ENCODE results near the gene IQCK. TPM values are rescaled to one million over a fixed set of nuclear protein-coding genes. Genes with fewer than 3 reads are reported as not detected.

Gene IQCK
- total RNA-seq, 1 donor from 2014 or later = 9.2 TPM

DNA sequence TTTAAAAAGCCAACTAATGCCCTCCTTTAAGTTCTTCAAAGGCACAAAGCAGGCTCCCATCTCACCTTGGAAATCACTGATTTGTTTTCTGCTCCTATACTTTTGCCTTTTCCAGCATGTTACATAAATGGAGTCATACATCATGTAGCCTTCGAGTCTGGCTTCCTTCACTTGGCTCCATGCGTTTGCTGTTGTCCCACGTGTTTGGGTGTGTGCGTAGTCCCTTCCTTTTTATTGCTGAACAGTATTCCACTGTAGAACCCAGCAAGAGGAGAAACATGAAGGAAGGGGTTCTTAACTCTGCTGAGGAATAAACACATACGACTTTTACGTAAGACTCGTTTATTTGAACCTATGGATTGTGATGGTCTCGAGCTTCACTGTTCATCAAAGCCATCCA lies 84.5 kb downstream of the IQCK start:
- no peak for DNase-seq (ENCODE audit: low read depth, low spot score)

DNA sequence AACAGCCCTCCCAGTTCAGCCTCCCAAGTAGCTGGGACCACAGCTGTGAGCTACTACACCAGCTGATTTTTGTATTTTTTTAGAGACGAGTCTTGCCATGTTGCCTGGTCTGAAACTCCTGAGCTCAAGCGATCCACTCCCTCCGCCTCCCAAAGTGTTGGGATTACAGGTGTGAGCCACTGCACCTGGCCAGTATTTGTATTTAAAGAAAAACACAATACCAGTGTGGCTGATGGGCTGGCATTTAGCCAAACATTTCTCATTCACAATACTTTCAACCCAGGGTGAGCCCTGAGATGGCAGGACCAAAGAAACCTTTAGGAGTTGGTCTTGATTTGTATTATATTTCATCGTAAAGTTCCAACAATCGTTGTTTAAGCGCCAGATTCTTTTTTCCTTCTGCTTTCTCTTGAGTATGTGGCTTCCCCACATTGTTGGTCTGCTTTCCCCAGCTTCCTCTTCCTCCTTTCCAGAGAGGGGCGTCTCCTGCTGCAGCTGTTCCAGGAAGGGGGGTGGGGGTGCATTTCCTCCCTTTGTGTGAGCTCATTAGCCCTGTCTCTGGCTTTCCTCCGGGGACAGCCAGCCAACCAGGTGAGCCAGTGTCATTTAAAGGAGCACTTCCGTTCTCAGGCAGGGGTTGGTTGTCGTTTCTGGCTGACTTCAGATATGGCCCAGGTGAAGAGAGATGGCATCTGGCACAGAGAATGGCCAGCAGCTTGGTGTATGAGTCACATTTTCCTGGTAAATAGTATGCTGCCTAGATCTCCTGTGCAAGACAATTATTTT lies 86.7 kb downstream of the IQCK start:
- peak; percentile 78 for DNase-seq (ENCODE audit: low read depth, low spot score)

DNA sequence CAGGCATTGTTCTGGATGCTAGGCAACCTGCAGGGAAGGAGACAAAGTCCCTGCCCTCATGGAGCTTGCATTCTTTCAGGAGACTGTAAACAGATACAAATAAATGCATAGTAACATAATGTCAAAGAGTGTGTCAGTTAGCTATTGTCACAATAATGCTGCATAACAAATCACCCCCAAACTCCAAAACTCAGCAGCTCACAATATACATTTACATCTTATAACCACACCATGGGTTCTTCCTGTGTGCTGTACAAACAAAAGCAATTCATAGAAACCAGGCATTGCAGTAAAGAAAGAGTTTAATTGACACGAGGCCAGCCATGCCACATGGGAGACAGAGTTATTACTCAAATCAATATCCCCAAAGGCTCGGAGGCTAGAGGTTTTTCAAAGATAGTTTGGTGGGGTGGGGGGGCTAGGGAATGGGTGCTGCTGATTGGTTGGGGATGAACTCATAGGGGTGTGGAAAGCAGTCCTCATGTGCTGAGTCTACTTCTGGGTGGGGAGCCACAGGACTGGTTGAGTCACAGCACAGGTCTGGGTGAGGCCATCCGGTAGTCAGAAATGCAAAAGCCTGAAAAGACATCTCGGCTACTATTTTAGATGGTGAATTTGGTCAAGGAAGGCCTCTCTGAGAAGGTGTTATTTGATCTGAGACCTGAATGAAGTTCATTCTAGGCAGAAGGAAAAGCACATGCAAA lies 87.5 kb downstream of the IQCK start:
- DNase-seq (ENCODE audit: low read depth, low spot score) = no peak

DNA sequence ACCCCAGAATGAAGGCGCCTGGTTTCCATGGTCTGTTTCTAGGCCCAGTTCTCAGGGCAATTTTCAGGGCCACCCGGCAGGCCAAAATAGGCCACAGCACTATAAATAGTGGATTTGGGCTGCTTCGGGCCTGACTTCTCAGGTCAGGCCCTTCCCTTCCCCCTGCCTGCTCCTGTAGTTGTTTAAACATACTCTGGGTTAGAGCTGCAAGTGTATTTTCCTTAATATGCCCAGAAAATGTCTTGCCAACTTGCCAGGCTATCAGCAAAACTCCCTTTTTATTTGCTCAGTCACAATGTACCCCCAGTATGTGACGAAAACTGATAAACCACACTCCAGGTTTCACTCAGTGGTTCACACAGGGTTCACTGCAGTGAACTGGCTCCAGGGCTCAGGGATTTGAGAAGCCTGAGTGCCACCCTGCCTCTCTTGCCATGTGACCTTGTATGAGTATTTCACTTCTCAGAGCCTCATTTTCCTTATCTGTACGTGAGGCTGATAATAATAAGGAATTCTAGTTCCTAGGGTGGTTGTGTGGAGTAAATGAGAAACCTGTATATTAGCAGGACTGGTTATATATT lies 90.1 kb downstream of the IQCK start:
- no peak for DNase-seq (ENCODE audit: low read depth, low spot score)

DNA sequence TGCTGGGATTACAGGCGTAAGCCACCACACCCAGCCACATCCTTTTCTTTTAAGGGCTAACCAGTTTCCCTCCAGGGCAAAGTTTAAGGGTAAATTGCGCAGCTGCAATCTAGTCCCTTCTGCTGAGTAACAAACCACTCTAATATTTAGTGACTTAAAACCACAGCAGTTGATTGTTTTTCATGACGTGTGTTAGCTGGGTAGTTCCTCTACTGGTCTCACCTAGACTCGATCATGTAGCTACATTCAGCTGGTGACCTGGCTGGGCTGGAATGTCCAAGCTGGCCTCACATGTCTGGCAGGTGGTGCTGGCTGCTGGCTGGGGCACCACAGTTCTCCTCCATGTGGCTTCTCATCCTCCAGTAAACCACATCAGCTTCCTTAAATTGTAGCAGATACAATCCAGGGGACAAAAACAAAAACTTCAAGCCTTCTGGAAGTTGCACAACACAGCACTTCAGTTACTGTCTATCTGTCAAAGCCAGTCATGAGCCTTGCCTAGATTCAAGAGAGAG lies 91.1 kb downstream of the IQCK start:
- DNase-seq (ENCODE audit: low read depth, low spot score) = no peak

DNA sequence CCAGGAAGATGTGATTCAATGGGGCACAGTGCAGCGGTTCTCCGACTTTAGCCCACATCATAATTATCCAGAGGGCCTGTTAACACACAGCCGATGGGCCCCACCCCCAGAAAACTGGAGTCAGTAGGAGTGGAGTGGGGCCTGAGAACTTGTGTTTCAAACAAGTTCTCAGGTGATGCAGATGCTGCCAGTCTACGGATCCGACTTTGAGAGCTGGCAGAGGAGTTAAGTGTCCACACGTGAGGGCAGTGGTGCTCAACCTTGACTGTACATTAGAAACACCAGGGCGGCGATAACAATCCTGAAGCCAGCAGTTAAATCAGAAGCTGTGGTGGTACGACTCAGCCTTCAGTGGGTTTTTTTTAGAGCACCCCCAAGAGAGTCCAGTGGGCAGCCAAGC lies 91.6 kb downstream of the IQCK start:
- DNase-seq (ENCODE audit: low read depth, low spot score) = no peak

DNA sequence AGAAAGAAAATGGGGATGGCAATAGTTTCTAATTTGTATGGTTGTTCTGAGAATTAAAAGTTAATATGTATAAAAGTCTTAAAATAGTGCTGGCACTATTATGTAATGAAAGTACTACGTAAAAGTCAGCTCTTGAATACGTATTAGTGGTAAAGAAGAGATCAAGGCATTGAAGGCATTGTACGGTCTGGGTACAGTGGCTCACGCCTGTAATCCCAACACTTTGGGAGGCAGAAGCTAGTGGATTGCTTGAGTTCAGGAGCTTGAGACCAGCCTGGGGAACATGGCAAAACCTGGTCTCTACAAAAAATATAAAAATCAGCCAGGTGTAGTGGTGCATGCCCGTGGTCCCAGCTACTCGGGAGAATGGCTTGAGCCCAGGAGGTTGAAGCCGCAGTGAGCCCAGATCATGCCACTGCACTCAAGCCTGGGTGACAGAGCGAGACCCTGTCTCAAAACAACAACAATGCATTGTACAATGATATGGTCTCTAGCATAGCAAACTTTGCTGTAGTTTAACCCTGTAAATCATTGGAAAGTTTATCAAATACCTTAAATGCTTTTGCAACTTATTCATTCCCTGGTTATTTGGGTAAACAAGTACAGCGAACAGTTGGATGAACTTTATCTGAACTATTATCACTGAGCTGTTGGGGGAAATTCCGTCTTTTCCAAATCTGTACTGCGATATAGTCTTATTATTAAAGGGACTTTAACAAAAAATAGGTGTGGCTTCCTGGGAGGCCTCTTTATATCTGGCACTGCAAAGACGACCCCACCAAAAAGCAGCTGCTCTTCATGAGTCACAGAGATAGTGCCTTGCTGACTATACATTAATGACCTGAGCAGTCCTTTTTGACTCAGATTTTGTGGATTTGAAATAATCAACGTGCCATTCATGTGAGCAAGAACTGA lies 93.0 kb downstream of the IQCK start:
- DNase-seq (ENCODE audit: low read depth, low spot score) = peak; percentile 49

DNA sequence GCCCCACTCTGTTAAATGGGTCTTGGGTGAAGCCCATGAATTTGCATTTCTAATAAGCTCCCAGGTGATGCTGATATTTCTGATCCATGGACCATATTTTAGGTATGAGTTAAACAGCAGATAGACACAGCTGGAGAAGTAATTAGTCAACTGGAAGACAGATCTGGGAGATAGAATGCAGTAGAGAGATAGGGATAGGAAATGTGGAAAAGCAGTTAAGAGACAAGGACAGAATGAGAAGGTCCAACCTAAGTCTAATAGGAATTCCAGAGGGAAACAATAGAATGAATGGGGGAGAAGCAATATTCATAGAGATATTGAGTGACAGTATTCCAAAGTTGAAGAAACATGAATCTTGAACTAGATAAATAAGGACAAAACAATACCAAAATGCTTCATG lies 94.9 kb downstream of the IQCK start:
- DNase-seq (ENCODE audit: low read depth, low spot score) = no peak

DNA sequence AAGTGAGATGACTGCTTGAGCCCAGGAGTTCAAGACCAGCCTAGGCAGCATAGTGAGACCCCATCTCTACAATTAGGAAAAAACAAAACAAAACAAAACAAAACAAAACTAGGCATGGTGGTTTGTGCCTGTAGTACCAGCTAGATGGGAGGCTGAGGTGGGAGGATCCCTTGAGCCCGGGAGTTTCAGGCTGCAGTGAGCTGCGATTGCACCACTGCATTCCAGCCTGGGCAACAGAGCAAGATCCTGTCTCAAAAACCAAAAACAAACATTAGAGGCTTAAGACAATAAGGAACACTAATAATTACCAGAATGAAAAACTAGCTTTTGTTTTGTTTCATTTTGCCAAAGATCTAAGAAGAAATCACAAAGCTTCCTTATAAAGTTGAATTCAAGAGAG lies 97.3 kb downstream of the IQCK start:
- DNase-seq (ENCODE audit: low read depth, low spot score) = no peak

DNA sequence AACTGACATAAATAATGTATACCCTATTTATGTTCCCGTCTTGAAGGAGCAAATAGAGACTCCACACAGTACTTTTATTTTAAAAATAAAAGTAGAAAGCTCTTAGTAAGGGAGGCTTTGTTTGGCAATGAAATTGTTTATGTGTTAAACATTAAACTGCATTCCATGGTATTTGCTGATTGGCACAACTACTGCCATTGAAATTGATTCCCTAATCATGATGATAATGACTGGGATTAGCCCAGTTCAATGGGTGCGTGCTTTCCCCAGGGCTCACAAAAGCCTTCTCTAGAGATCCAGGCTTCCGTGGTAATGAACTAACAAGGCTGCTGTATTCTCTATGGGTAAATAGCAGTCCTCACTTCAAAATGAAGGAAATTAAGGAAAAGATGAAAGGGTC lies 99.1 kb downstream of the IQCK start:
- DNase-seq (ENCODE audit: low read depth, low spot score) = no peak

DNA sequence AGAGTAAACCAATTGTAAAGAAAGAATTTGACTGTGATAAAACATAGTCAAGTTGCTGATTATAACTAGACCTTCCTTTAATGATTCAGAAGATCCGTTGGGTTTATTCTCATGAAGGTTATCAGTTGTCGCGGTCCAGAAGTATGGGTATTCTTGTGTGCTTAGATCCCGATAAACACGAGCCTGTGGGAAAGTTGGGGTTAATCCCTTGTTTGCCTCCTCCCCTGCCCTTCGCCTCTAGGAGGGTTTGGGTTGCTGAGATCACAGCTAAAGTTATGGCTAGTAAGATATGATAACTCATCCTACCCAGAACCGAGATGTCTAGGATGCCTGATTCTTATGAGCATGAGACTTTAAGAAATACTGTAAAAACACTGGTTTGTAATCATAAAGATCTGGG lies 99.8 kb downstream of the IQCK start:
- DNase-seq (ENCODE audit: low read depth, low spot score) = no peak

DNA sequence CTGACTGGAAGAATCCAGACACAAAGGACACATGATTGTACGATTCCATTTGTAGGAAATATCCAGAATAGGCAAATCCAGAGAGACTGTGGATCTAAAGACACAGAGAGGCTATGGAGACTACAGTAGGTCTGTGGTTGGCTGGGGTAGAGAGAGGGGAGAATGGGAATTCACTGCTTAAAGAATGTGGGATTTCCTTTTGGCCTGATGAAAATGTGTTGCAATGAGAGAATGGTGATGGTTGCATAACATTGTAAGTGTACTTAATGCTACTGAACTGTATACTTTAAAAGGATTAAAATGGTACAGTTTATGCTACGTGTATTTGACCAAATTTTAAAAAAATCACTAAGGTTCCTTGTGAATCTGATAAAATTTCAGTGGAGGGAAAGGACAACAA lies 104.5 kb downstream of the IQCK start:
- DNase-seq (ENCODE audit: low read depth, low spot score) = no peak

DNA sequence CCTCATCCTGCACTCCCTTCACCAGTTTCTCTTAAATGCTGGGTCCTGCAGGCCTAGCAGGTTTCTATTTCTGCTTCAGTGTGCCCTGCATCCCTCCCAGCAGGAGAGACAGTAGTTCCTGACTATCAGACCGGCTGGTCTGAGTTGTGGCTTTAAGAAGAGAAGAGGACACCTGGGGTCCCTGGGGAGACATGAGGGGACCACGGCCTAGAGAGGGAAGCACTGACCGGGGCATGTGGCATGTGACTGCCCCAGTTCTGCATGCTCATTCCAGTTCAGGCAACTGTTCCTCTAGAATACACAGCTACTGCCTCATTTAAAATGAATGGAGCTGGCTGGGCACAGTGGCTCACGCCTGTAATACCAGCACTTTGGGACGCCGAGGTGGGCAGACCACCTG lies 105.3 kb downstream of the IQCK start:
- no peak for DNase-seq (ENCODE audit: low read depth, low spot score)

DNA sequence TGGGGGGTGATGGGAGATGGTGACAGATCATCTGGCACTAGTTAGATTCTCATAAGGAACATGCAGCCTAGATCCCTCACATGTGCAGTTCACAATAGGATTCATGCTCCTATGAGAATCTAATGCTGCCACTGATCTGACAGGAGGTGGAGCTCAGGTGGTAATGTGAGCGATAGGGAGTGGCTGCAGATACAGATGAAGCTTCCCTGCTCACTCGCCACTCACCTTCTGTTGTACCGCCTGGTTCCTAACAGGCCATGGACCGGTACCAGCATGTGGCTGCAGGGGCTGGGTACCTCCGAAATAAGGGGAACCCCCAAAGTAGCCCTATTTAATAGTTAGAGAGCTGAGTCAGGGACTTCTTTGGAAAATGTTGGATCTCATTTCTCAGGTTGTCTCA lies 106.1 kb downstream of the IQCK start:
- DNase-seq (ENCODE audit: low read depth, low spot score) = no peak

DNA sequence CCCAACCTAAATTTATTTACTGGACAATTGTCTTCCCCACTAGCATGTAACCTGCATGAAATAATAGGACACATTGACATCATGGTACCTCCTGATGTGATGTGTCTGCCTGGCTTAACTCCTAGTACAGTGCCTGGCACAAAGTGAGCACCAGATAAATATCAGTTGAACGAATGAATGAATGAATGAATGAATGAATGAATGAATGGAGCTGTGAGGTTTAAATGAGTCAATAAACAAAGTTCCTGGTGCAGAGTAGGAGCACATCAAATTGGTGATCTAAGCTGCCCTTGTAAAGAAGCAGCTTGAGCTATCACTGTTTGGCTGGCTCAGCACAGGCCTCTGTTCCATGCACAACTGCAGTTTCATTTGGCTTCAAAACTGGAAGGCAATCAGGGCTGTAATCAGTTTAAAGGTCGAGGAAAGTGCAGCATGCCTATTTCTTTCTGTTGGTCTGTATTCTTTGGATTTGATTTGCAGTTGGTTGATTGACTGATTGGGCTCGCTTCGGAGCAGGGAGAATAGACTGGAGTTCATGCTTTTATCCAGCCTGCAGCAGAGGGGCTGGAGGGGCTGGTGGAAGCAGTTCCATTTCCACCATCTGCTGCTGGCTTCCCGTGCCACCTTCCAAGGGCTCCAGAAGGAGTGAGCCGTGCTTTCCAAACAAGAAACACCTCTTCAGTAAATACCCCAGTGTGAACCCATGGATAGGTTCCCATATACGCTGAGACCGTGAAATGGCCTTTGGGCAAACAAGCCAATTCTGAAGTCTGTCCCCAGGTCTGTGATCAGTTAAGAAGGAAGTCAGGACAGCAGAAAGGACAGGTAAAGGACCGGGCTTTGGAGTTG lies 112.0 kb downstream of the IQCK start:
- no peak for DNase-seq (ENCODE audit: low read depth, low spot score)

DNA sequence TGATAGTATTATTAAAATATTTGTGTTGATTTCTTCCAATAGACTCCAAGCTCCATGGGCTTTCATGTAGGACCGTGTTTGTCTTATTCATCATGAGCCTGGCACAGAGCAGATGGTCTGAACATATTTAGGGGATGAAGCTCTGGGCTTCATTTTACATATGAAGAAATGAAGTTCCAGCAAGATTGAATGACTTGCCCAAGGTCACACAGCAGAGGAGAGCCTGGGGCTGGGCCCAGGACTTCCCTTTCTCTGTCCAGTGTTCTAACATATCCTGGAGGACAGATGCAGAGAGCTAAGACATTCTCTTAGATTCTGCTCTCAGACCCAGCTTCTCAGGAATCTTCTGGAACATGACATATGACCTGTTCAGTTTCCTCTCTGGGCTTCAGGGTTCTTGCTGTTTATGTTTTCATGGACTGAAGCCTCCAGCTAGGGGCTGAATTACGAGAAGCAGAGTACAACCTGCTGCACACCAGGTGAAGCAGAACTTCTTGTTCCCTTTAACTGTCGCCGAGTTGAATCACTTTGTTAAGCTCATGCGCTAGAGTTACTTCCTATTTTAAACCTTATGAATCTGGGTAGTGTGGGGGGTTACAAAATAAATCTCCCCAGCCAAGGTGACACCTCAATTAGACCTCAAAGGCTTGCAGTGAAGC lies 113.0 kb downstream of the IQCK start:
- peak; percentile 57 for DNase-seq (ENCODE audit: low read depth, low spot score)

DNA sequence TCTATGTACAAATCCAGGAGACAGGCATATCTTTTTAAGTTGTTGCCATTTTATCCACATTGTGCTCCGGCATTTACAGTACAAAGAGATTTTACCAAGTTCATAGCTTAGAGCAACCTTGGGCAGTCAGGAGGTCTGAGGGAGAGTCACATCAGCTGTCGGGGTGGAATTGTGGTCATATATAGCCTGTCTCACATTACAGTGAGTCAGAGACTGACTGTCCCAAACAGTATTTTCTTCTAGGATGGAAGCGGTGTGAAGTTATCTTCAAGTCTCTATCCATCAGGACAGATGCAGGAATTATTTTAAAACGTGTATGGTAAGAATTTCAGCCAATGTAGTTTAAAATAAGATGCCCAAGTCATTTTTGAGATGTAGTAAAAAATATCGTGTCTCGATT lies 113.6 kb downstream of the IQCK start:
- peak; percentile 8 for DNase-seq (ENCODE audit: low read depth, low spot score)

DNA sequence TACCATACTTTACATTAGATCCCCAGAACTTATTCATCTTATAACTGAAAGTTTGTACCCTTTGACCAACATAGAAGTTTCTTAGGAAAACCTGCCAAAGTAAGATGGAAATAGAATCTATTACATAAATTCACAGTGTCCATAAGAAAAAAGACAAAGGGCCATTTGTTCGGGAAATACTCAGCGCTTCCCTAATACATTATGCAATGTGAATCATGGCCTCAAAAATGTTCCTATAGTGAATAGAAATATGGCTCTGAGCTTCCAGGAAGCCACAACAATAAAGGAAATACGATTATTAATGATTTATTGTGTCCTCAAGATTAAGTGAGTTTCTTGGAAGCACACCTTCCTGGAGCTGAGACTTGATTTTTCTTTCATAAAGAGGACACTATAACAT lies 115.1 kb downstream of the IQCK start:
- no peak for DNase-seq (ENCODE audit: low read depth, low spot score)

DNA sequence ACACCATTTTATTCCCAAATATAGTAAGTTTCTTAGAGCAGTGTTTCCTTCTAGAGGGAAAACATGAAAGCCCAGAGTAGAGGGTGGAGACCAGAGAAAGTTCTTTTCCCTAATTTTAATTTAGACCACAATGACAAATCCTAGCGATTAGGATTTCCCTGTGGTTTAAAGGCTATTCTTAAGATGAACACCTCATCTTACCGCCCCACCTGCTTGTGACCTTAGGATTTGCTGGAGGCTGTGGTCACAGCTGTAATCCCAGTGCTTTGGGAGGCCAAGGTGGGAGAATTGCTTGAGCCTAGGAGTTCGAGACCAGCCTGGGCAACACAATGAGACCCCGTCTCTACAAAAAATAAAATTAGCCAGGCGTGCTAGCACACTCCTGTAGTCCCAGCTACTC lies 115.5 kb downstream of the IQCK start:
- DNase-seq (ENCODE audit: low read depth, low spot score) = no peak

DNA sequence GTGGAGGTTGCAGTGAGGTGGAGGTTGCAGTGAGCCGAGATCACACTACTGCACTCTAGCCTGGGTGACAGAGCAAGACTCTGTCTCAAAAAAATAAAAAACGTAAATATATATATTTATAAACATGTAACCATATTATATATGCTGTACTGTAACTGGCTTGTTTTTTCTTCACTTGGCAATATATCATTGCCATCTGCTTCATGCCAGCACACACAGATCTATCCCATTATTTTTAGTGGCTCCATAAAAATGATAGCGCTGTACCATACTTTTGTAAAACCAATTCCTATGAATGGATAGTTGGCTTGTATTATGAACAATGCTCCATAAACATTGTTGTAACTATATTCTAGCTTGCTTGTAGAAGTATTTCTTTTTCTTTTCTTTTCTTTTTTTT lies 117.1 kb downstream of the IQCK start:
- no peak for DNase-seq (ENCODE audit: low read depth, low spot score)
